Posterior vena cava (tissue), 2 donors: ENCODE data around the gene KDM2A. TPM values are rescaled to one million over a fixed set of nuclear protein-coding genes. Genes with fewer than 3 reads are reported as not detected.
"Not testable (repeated sequence)": the region's sequence is repeated elsewhere in the genome, so short reads cannot be mapped to it uniquely, and the experiment has no call there.

Experiments
- DNase-seq: peaks from one replicate; pipeline ENCODE4 v3.0.0-alpha.2; 2020; ENCODE audit warnings: low spot score
- intact Hi-C, 2 donors: fragments of 100-400 bp; cut with DNase I; formaldehyde crosslinking; loops; one replicate each; pipeline versions ENCODE4 v1.14.1 to v1.14.2; 2022 to 2023
- total RNA-seq, 2 donors: library from RNA; stranded (reverse); fragmentation: NEBNext Ultra II Directional; extraction: Animal tissue kit (Norgen Biotek cat#: 25700); gene quantifications; one replicate each; pipeline ENCODE4 v1.2.1, GENCODE V29; 2021
- donor health status: DM: yes; HTN: yes; CAD: no.
- donor health status: DM: yes; HTN: yes; CAD: no.

The KDM2A gene
- total RNA-seq, 2 donors from 2014 or later = 55.3 to 58.3 TPM

GRCh38 chr11:67211656-67212436 lies 92.8 kb downstream of the KDM2A start:
- DNase-seq = no peak
- intact Hi-C loops = no loop called here

GRCh38 chr11:67213178-67213621 lies 94.1 kb downstream of the KDM2A start:
- no peak for DNase-seq
- intact Hi-C loops = no loop called here

- DNase-seq = no peak
- intact Hi-C loops = loop anchor here in 1 of 2 donors (2.0 kb wide), 1 partner anchor 25 kb away; no protein-coding TSS in a partner anchor
Measured at GRCh38 chr11:67227726-67228125, 108.7 kb downstream of the KDM2A start.

- intact Hi-C loops = no loop called here
- DNase-seq = no peak
Measured at GRCh38 chr11:67230406-67230805, 111.3 kb downstream of the KDM2A start.

- intact Hi-C loops = no loop called here
- DNase-seq = no peak
Measured at GRCh38 chr11:67230886-67231285, 111.8 kb downstream of the KDM2A start.

- DNase-seq = no peak
- intact Hi-C loops = no loop called here
Measured at GRCh38 chr11:67233584-67234190, 114.6 kb downstream of the KDM2A start.

GRCh38 chr11:67234571-67234970 lies 115.5 kb downstream of the KDM2A start:
- intact Hi-C loops, DNase-seq: not testable (repeated sequence)

- DNase-seq = no peak
- intact Hi-C loops = no loop called here
Measured at GRCh38 chr11:67237574-67237973, 118.5 kb downstream of the KDM2A start.

GRCh38 chr11:67238894-67239782 lies 120.1 kb downstream of the KDM2A start:
- intact Hi-C loops = no loop called here
- no peak for DNase-seq

- peak; percentile 99 for DNase-seq
- intact Hi-C loops = no loop called here
Measured at GRCh38 chr11:67239783-67240575, 120.9 kb downstream of the KDM2A start.

GRCh38 chr11:67240576-67241389 lies 121.7 kb downstream of the KDM2A start:
- intact Hi-C loops = no loop called here
- DNase-seq = peak; percentile 89

GRCh38 chr11:67242548-67242947 lies 123.5 kb downstream of the KDM2A start:
- no peak for DNase-seq
- intact Hi-C loops = no loop called here

GRCh38 chr11:67243051-67243450 lies 124.0 kb downstream of the KDM2A start:
- no peak for DNase-seq
- intact Hi-C loops = no loop called here

GRCh38 chr11:67245046-67245445 lies 126.0 kb downstream of the KDM2A start:
- DNase-seq = no peak
- intact Hi-C loops = no loop called here

GRCh38 chr11:67247946-67248550 lies 129.0 kb downstream of the KDM2A start:
- intact Hi-C loops = no loop called here
- DNase-seq = no peak

GRCh38 chr11:67248653-67249052 lies 129.6 kb downstream of the KDM2A start:
- intact Hi-C loops = no loop called here
- no peak for DNase-seq

GRCh38 chr11:67250059-67251043 lies 131.3 kb downstream of the KDM2A start:
- DNase-seq = no peak
- intact Hi-C loops = no loop called here
